Activated gamma-delta T cell treated with anti-CD3 and anti-CD28 coated beads, Interleukin-2, amount 50 U/mL, for 16 hours (primary cell): ENCODE data around the gene ANKHD1.
"Not testable (repeated sequence)": the region's sequence is repeated elsewhere in the genome, so short reads cannot be mapped to it uniquely, and the experiment has no call there.

Experiments used
- DNase-seq: peaks from one replicate; pipeline ENCODE4 v3.0.0-alpha.2; 2020; ENCODE audit warnings: low read depth

Gene ANKHD1

GRCh38 chr5:140427726-140428125 is 26.1 kb downstream of the ANKHD1 start:
- DNase-seq, result not testable (repeated sequence)

- no peak for DNase-seq
Measured at GRCh38 chr5:140429724-140430123, 28.1 kb downstream of the ANKHD1 start.

GRCh38 chr5:140432212-140432611 is 30.6 kb downstream of the ANKHD1 start:
- no peak for DNase-seq

- DNase-seq, result no peak
Measured at GRCh38 chr5:140432916-140433315, 31.3 kb downstream of the ANKHD1 start.

GRCh38 chr5:140457368-140457767 is 55.7 kb downstream of the ANKHD1 start:
- DNase-seq, result not testable (repeated sequence)

- no peak for DNase-seq
Measured at GRCh38 chr5:140466981-140467742, 65.5 kb downstream of the ANKHD1 start.

- DNase-seq, result no peak
Measured at GRCh38 chr5:140468188-140468587, 66.6 kb downstream of the ANKHD1 start.

GRCh38 chr5:140469259-140469658 is 67.6 kb downstream of the ANKHD1 start:
- no peak for DNase-seq

GRCh38 chr5:140480310-140481014 is 78.8 kb downstream of the ANKHD1 start:
- no peak for DNase-seq

- DNase-seq, result no peak
Measured at GRCh38 chr5:140481758-140482157, 80.1 kb downstream of the ANKHD1 start.

- no peak for DNase-seq
Measured at GRCh38 chr5:140483055-140483454, 81.4 kb downstream of the ANKHD1 start.

GRCh38 chr5:140488141-140488540 is 86.5 kb downstream of the ANKHD1 start:
- not testable (repeated sequence) for DNase-seq

GRCh38 chr5:140488914-140489313 is 87.3 kb downstream of the ANKHD1 start:
- DNase-seq, result no peak

- no peak for DNase-seq
Measured at GRCh38 chr5:140497897-140498296, 96.3 kb downstream of the ANKHD1 start.

GRCh38 chr5:140498591-140498990 is 97.0 kb downstream of the ANKHD1 start:
- no peak for DNase-seq

- no peak for DNase-seq
Measured at GRCh38 chr5:140502834-140503233, 101.2 kb downstream of the ANKHD1 start.

GRCh38 chr5:140509898-140510297 is 108.3 kb downstream of the ANKHD1 start:
- no peak for DNase-seq

GRCh38 chr5:140513124-140513523 is 111.5 kb downstream of the ANKHD1 start:
- DNase-seq, result no peak

- no peak for DNase-seq
Measured at GRCh38 chr5:140524003-140524402, 122.4 kb downstream of the ANKHD1 start.

GRCh38 chr5:140540227-140540626 is 138.6 kb downstream of the ANKHD1 start:
- no peak for DNase-seq

- no peak for DNase-seq
Measured at GRCh38 chr5:140542972-140543371, 141.3 kb downstream of the ANKHD1 start.

- DNase-seq, result no peak
Measured at GRCh38 chr5:140544986-140545385, 143.4 kb downstream of the ANKHD1 start.

- DNase-seq, result no peak
Measured at GRCh38 chr5:140545606-140546005, 144.0 kb downstream of the ANKHD1 start.
